ENCODE data around the gene NAPA. TPM values are rescaled to one million over a fixed set of nuclear protein-coding genes. Genes with fewer than 3 reads are reported as not detected.

NAPA gene
- total and polyA plus RNA-seq, 3 experiments from 2014 or later: 77.6 to 122 (median 78.0) TPM

DNA sequence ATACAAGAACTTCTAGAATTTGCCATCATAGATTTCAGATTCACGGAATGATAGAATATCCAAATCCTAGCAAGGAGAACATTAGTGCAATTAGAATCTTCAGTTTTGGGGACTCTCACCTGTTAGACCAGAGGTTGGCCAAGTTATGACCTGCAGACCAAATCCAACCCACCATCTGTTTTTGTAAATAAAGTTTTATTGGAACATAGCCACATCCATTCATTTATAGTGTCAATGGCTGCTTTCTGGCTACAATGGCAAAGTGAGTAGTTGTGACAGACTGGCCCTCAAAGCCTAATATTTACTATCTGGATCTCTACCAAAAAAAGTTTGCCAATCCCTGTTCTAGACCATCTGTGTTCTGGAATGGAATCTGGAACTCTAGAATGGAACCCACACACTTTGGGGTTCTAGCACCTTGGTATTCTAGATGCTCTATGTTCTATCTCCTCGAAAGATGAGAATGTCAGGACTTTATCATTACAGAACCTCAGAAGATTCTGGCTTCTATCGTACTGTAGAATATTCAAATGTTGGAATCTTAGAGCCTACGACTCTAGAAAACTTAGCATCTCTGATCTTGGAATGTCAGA is 33.3 kb downstream of the NAPA start:
- DNase-seq: no peak
- H3K27ac Mint-ChIP-seq: no peak overlapping the region
- H3K9me3 ChIP-seq (ENCODE audit: low read length): no peaks in the 10 kb centered on the region
- peaks cover 0 to 7% (median 2%) of the 10 kb centered on the region in 3 donors for H3K36me3 Mint-ChIP-seq
- peaks cover 0 to 7% of the 10 kb centered on the region in 2 donors for H3K27me3 Mint-ChIP-seq
- H3K4me3 ChIP-seq (ENCODE audit: low read length): no peak overlapping the region
- H3K27ac ChIP-seq (ENCODE audit: low read depth, low read length): no peak overlapping the region
- H3K4me3 Mint-ChIP-seq: peak overlapping the region in 3 of 7 donors; percentile 6 to 53 (median 38)
- H3K9me3 Mint-ChIP-seq: no peaks in the 10 kb centered on the region
- H3K4me1 ChIP-seq (ENCODE audit: insufficient read depth, low read length): peaks cover 21% of the 10 kb centered on the region
- POLR2A ChIA-PET: interaction anchor here (0.7 kb wide), 1 partner anchor 34 kb away, joined by 4 read pairs; no protein-coding TSS in a partner anchor
- no peaks in the 10 kb centered on the region for H3K27me3 ChIP-seq (ENCODE audit: insufficient read depth, low read length, poor library complexity, severe bottlenecking)
- CTCF ChIA-PET: no interaction called here
- peaks cover 21 to 35% (median 32%) of the 10 kb centered on the region in 3 donors for H3K4me1 Mint-ChIP-seq
- no peaks in the 10 kb centered on the region for H3K36me3 ChIP-seq (ENCODE audit: insufficient read depth, low read length)

DNA sequence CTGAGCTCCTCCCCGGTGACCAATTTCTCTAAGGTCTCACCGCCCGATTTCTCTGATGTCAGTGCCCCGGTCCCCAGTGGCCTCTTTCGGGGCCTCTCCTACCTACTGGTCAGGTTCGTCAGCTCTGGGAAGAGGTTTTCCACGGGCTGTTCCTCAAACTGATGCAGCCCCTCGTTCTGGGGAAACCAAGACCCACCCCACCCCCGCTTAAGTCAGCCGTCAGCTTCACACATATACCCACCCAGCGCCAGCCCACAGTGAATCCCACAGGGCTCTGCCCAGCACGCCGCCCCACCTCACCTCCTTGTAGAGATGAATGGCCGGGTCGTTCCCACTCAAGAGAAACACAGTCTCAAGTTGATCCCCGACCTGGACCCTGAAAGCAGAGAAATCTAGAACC is 34.2 kb downstream of the NAPA start:
- H3K4me3 ChIP-seq (ENCODE audit: low read length): no peak overlapping the region
- Mint-ChIP-seq H3K36me3 (peaks cover 0 to 7% (median 2%) of the 10 kb centered on the region in 3 donors), H3K27ac (peak overlapping the region in 1 of 8 donors; percentile 21), H3K4me1 (peaks cover 21 to 26% (median 23%) of the 10 kb centered on the region in 3 donors), H3K27me3 (peaks cover 0 to 7% of the 10 kb centered on the region in 2 donors), H3K9me3 (no peaks in the 10 kb centered on the region), H3K4me3 (peak overlapping the region in 1 of 7 donors; percentile 37)
- H3K4me1 ChIP-seq (ENCODE audit: insufficient read depth, low read length): peaks cover 20% of the 10 kb centered on the region
- no peak overlapping the region for H3K27ac ChIP-seq (ENCODE audit: low read depth, low read length)
- no peaks in the 10 kb centered on the region for H3K27me3 ChIP-seq (ENCODE audit: insufficient read depth, low read length, poor library complexity, severe bottlenecking)
- DNase-seq: no peak
- H3K9me3 ChIP-seq (ENCODE audit: low read length): no peaks in the 10 kb centered on the region
- ChIA-PET POLR2A (no interaction called here), CTCF (no interaction called here)
- no peaks in the 10 kb centered on the region for H3K36me3 ChIP-seq (ENCODE audit: insufficient read depth, low read length)

DNA sequence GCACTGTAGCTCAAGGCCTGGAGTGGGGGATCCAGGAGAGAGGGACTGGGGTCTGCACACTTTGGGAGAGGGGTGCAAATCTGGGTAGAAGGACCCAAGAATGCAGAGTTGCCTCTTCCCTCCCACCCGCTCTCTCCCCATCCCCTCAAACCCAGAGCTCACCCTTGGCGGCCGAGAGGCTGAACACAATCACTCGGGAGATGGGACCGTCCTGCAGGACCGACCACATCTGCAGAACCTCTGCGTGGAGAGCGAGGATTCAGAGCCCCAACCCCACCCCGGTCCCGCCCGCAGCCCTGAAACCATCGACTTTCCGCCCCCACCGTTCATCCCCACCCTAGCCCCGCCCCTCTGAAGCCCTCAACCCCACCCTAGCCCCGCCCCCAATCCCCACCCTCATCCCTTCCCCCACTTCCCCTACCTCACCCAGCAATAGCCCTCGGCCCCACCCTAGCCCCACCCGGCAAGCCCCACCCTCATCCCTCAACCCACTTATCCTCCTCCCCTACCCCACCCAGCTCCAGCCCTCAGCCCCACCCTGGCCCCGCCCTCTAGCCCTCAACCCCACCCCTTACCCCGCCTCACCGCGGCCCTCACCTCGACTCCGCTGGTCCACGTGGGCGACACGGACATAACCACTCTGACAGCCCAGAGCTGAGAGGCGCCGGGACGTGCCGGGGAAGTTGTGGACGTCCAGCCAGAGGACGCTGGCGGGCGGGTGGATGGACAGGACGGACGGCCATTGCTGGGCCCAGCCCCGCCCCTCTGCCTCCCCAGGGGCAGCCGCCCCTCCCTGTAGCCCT is 35.0 kb downstream of the NAPA start:
- POLR2A ChIA-PET: no interaction called here
- peaks cover 14 to 18% (median 16%) of the 10 kb centered on the region in 3 donors for H3K4me1 Mint-ChIP-seq
- CTCF ChIA-PET: no interaction called here

DNA sequence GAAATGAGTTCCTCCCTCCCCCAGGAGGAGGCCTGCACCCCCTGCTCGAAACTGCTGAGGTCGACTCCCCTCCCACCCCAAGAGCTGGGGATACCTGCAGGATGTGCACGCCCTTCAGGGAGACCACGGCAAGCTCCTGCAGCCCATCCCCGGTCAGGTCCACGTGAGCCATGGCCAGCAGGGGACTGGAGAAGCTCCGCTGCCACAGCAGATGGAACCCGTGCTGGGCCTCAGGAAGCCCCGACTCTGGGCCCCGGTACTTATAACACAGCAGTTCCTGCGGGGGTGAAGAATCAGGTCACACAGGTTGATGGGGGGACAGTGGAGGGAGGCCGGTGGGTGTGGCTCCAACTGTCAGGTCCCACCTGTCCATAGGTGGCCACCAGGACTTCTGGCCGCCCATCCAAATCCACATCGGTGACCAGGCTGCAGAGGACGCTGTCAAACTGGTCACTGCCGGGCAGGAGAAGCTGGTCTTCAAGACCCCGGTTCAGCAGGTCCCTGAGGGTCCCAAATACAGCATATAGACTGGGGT is 38.4 kb downstream of the NAPA start:
- Mint-ChIP-seq H3K36me3 (peaks cover 0 to 1% (median 0%) of the 10 kb centered on the region in 3 donors), H3K27ac (peak overlapping the region in 1 of 8 donors; percentile 30), H3K9me3 (no peaks in the 10 kb centered on the region), H3K4me1 (peaks cover 2 to 6% (median 4%) of the 10 kb centered on the region in 3 donors), H3K4me3 (no peak overlapping the region), H3K27me3 (peaks cover 15 to 18% of the 10 kb centered on the region in 2 donors)
- Histone ChIP-seq H3K9me3 (ENCODE audit: low read length) (no peaks in the 10 kb centered on the region), H3K27me3 (ENCODE audit: insufficient read depth, low read length, poor library complexity, severe bottlenecking) (peaks cover 6% of the 10 kb centered on the region), H3K4me1 (ENCODE audit: insufficient read depth, low read length) (peaks cover 6% of the 10 kb centered on the region), H3K36me3 (ENCODE audit: insufficient read depth, low read length) (no peaks in the 10 kb centered on the region), H3K4me3 (ENCODE audit: low read length) (no peak overlapping the region), H3K27ac (ENCODE audit: low read depth, low read length) (no peak overlapping the region)
- POLR2A ChIA-PET: no interaction called here
- CTCF ChIA-PET: interaction anchor here (2.0 kb wide), 1 partner anchor 40 kb away, joined by 4 read pairs; no protein-coding TSS in a partner anchor
- DNase-seq: no peak

More for the DNA sequence above, 35.0 kb downstream of the NAPA start:
- Mint-ChIP-seq H3K27ac (no peak overlapping the region), H3K9me3 (no peaks in the 10 kb centered on the region), H3K27me3 (peaks cover under 1 to 7% of the 10 kb centered on the region in 2 donors), H3K36me3 (peaks cover 0 to 4% (median 0%) of the 10 kb centered on the region in 3 donors), H3K4me3 (no peak overlapping the region)
- Histone ChIP-seq H3K4me3 (ENCODE audit: low read length) (no peak overlapping the region), H3K36me3 (ENCODE audit: insufficient read depth, low read length) (no peaks in the 10 kb centered on the region), H3K9me3 (ENCODE audit: low read length) (no peaks in the 10 kb centered on the region), H3K4me1 (ENCODE audit: insufficient read depth, low read length) (peaks cover 12% of the 10 kb centered on the region), H3K27me3 (ENCODE audit: insufficient read depth, low read length, poor library complexity, severe bottlenecking) (no peaks in the 10 kb centered on the region), H3K27ac (ENCODE audit: low read depth, low read length) (no peak overlapping the region)
- DNase-seq: no peak

DNA sequence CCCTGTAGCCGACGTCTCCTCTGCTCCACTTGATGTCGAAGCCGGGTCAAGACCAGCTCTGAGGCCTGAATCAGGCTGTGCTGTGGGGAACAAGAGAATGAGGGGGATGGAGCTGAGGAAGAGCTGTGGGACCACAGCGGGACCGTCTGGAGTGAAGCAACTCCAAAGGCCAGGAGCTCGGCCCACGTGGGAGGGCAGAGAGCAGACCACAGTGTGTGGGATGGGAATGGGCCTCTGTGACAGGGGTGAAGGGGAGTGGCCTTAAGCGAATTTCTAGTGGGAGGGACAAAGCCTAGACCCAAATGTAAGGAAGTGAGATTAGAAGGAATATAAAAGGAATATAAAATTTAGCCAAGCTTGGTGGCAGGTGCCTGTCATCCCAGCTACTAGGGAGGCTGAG is 39.4 kb downstream of the NAPA start:
- H3K4me1 ChIP-seq (ENCODE audit: insufficient read depth, low read length): peaks cover 6% of the 10 kb centered on the region
- no peak overlapping the region for H3K4me3 ChIP-seq (ENCODE audit: low read length)
- no peaks in the 10 kb centered on the region for H3K9me3 ChIP-seq (ENCODE audit: low read length)
- H3K27me3 ChIP-seq (ENCODE audit: insufficient read depth, low read length, poor library complexity, severe bottlenecking): peaks cover 16% of the 10 kb centered on the region
- peaks cover 24 to 26% of the 10 kb centered on the region in 2 donors for H3K27me3 Mint-ChIP-seq
- H3K27ac ChIP-seq (ENCODE audit: low read depth, low read length): no peak overlapping the region
- CTCF ChIA-PET: interaction anchor here (0.8 to 2.6 kb wide), 3 partner anchors 8 to 231 kb away, joined by 3 to 10 read pairs (median 4); partner anchors contain the start of gene KPTN
- H3K27ac Mint-ChIP-seq: no peak overlapping the region
- H3K36me3 ChIP-seq (ENCODE audit: insufficient read depth, low read length): no peaks in the 10 kb centered on the region
- H3K9me3 Mint-ChIP-seq: no peaks in the 10 kb centered on the region
- no peak overlapping the region for H3K4me3 Mint-ChIP-seq
- no peak for DNase-seq
- peaks cover 7 to 15% (median 13%) of the 10 kb centered on the region in 3 donors for H3K4me1 Mint-ChIP-seq
- POLR2A ChIA-PET: no interaction called here
- peaks cover 0 to 1% (median 0%) of the 10 kb centered on the region in 3 donors for H3K36me3 Mint-ChIP-seq

DNA sequence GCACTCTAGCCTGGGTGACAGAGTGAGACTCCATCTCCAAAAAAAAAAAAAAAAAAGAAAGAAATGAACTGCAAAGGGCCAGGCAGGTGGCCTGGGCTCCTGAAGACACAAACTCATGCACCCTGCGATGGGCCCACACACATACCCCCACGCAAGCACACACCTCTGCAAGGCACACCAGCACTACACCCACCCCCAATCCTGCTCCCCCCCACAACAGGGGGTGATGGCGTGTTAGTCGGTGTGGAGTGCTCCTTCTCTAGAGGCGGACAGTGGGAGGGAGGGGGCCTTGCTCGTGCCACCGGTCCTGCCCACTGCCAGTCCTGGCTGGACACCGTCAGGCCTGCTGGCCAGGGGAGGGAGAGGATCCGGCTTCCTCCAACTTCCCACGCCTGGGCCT is 41.5 kb downstream of the NAPA start:
- Mint-ChIP-seq H3K9me3 (no peaks in the 10 kb centered on the region), H3K4me1 (peaks cover 9 to 17% (median 15%) of the 10 kb centered on the region in 3 donors), H3K36me3 (peaks cover 0 to 1% (median 0%) of the 10 kb centered on the region in 3 donors), H3K4me3 (no peak overlapping the region), H3K27ac (no peak overlapping the region), H3K27me3 (peaks cover 33 to 45% of the 10 kb centered on the region in 2 donors)
- peaks cover 30% of the 10 kb centered on the region for H3K27me3 ChIP-seq (ENCODE audit: insufficient read depth, low read length, poor library complexity, severe bottlenecking)
- CTCF ChIA-PET: interaction anchor here (2.6 kb wide), 1 partner anchor 10 kb away, joined by 10 read pairs; the partner anchor contains the start of gene KPTN
- no peak overlapping the region for H3K27ac ChIP-seq (ENCODE audit: low read depth, low read length)
- POLR2A ChIA-PET: no interaction called here
- no peak for DNase-seq
- no peaks in the 10 kb centered on the region for H3K9me3 ChIP-seq (ENCODE audit: low read length)
- no peaks in the 10 kb centered on the region for H3K36me3 ChIP-seq (ENCODE audit: insufficient read depth, low read length)
- no peak overlapping the region for H3K4me3 ChIP-seq (ENCODE audit: low read length)
- peaks cover 6% of the 10 kb centered on the region for H3K4me1 ChIP-seq (ENCODE audit: insufficient read depth, low read length)

DNA sequence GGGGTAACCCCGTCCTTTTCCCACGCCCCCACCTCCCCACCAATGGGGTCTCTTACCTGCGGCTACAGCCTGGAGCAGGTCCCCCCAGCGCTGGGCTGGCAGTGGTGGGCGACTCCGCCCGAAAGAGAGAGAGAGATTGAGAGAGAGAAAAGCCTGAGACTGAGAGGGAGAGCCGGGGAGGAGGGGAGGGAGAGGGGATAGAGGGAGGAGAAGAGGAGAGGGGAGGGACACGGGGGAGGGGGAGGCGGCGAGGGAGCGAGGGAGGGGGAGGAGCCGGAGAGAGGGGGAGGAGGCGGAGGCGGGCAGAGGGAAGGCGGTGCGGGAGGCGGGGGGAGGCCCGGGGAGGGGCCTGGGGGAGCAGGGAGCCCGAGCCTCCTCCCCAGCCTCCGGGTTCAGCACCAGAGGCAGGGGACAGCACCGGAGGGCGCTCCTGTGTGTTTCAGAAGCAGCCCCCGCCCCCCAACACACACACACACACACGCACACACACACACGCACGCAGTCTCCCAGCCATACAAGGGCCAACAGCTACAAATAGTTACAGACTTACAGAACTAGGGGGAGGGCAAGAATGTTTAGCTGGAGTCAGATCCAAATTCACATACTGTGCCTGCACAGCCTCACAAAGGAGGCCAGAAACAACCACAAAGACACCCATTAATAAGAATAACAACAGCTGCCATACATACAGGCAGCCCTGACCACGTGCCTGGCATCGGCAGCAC is 43.0 kb downstream of the NAPA start, which contains the start of gene SLC8A2:
SLC8A2 (minus strand) TSS at position 161 of the 725 bp plus-strand sequence. CDS start 5,490 bp downstream, outside the sequence.
- Mint-ChIP-seq H3K27ac (peak within 1 kb of the TSS in 2 of 8 donors; percentile 1 to 9), H3K36me3 (peaks cover 0 to 1% (median 0%) of the 10 kb centered on the region in 3 donors), H3K4me3 (peak within 1 kb of the TSS; percentile 18 to 86 (median 27)), H3K27me3 (peaks cover 38 to 57% of the 10 kb centered on the region in 2 donors), H3K4me1 (peaks cover 9 to 17% (median 15%) of the 10 kb centered on the region in 3 donors), H3K9me3 (no peaks in the 10 kb centered on the region)
- Histone ChIP-seq H3K9me3 (ENCODE audit: low read length) (no peaks in the 10 kb centered on the region), H3K27me3 (ENCODE audit: insufficient read depth, low read length, poor library complexity, severe bottlenecking) (peaks cover 30% of the 10 kb centered on the region), H3K36me3 (ENCODE audit: insufficient read depth, low read length) (no peaks in the 10 kb centered on the region), H3K27ac (ENCODE audit: low read depth, low read length) (no peak within 1 kb of the TSS), H3K4me1 (ENCODE audit: insufficient read depth, low read length) (peaks cover 6% of the 10 kb centered on the region), H3K4me3 (ENCODE audit: low read length) (no peak within 1 kb of the TSS)
- ChIA-PET POLR2A (no interaction called here), CTCF (no interaction called here)
- DNase-seq: peak; percentile 45 to 77 (median 57)

All from CD8-positive, alpha-beta memory T cell (primary cell).